ENCODE data around the gene CR1L. TPM values are rescaled to one million over a fixed set of nuclear protein-coding genes. Genes with fewer than 3 reads are reported as not detected.

The CR1L gene
- total RNA-seq, 1 donor from 2014 or later, result not detected

DNA sequence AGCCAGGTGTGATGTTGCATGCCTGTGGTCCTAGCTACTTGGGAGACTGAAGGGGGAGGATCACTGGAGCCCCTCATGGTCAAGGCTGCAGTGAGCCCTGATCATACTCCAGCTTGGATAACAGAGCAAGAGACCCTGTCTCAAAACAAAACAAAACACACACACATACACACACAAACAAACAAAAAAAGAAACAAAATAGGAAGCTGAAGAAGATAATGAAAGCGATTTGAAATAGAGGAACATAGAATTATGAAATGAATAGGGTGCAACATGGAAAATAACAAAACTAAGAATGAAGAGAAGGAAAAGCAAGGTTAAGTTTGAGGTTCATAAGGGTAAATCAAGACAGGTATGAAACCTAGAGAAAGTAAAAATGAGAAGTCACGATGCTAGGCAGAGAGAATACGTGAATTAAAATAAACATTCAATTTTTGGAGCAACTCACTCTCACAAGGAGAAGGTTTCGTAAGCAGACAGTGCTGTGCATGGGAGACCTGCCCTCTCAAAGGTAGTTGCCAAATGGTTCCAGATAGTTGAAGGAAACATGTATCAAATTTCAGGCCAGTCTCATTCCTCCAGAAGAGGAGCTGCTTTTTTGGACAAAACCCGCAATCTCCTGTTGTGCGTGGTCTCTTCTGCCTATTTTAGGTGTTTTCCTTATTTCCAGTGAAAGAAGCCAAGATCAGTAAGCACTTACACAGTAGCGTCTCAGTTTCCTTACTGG is 110.2 kb downstream of the CR1L start:
- Histone ChIP-seq H3K9me3 (ENCODE audit: low read depth) (no peaks in the 10 kb centered on the region), H3K27ac (no peak overlapping the region), H3K36me3 (peaks cover 16% of the 10 kb centered on the region), H3K4me3 (no peak overlapping the region), H4K20me1 (ENCODE audit: low read depth) (peaks cover 45% of the 10 kb centered on the region), H3K4me2 (no peak overlapping the region), H2AFZ (replicated peaks) (no peak overlapping the region), H3K79me2 (ENCODE audit: low read depth) (peaks cover 66% of the 10 kb centered on the region), H3K4me1 (peaks cover 10% of the 10 kb centered on the region), H3F3A (ENCODE audit: low read depth) (peaks cover 5% of the 10 kb centered on the region), H3K27me3 (no peaks in the 10 kb centered on the region), H3K9ac (no peak overlapping the region)
- Mint-ChIP-seq H3K4me1 (peaks cover 38% of the 10 kb centered on the region), H3K4me3 (no peak overlapping the region), H3K27ac (no peak overlapping the region), H3K9me3 (no peaks in the 10 kb centered on the region), H3K27me3 (ENCODE audit: insufficient read depth, low read depth) (peaks cover 2% of the 10 kb centered on the region), H3K36me3 (peaks cover 28% of the 10 kb centered on the region)
- DNase-seq (ENCODE audit: low spot score), result no peak
- no peak for TF ChIP-seq CTCF (IDR thresholded peaks at IDR 0.05)
- TF ChIP-seq EZH2phosphoT487 (IDR thresholded peaks at IDR 0.05), result no peak
- TF ChIP-seq EZH2 (IDR thresholded peaks at IDR 0.05), result no peak

- H3K79me2 ChIP-seq (ENCODE audit: low read depth), result peaks cover 66% of the 10 kb centered on the region
- no peak overlapping the region for H2AFZ ChIP-seq (replicated peaks)
- no peak overlapping the region for H3K4me3 ChIP-seq
- no peak overlapping the region for H3K4me2 ChIP-seq
- TF ChIP-seq EZH2 (IDR thresholded peaks at IDR 0.05), result no peak
- TF ChIP-seq CTCF (IDR thresholded peaks at IDR 0.05), result no peak
- no peak for TF ChIP-seq EZH2phosphoT487 (IDR thresholded peaks at IDR 0.05)
- H3K27ac ChIP-seq, result no peak overlapping the region
- DNase-seq (ENCODE audit: low spot score), result no peak
- no peaks in the 10 kb centered on the region for H3K9me3 Mint-ChIP-seq
- H3K27ac Mint-ChIP-seq, result no peak overlapping the region
- H3K27me3 ChIP-seq, result no peaks in the 10 kb centered on the region
- H3K4me1 ChIP-seq, result peaks cover 10% of the 10 kb centered on the region
- H3K36me3 ChIP-seq, result peaks cover 20% of the 10 kb centered on the region
- H3K4me1 Mint-ChIP-seq, result peaks cover 30% of the 10 kb centered on the region
- peaks cover 5% of the 10 kb centered on the region for H3F3A ChIP-seq (ENCODE audit: low read depth)
- H3K9ac ChIP-seq, result no peak overlapping the region
- peaks cover 2% of the 10 kb centered on the region for H3K27me3 Mint-ChIP-seq (ENCODE audit: insufficient read depth, low read depth)
- H3K9me3 ChIP-seq (ENCODE audit: low read depth), result no peaks in the 10 kb centered on the region
- H3K4me3 Mint-ChIP-seq, result no peak overlapping the region
- peaks cover 45% of the 10 kb centered on the region for H4K20me1 ChIP-seq (ENCODE audit: low read depth)
- H3K36me3 Mint-ChIP-seq, result peaks cover 35% of the 10 kb centered on the region
These were observed 111.1 kb downstream of the CR1L start for GRCh38 chr1:207755846-207756693.

DNA sequence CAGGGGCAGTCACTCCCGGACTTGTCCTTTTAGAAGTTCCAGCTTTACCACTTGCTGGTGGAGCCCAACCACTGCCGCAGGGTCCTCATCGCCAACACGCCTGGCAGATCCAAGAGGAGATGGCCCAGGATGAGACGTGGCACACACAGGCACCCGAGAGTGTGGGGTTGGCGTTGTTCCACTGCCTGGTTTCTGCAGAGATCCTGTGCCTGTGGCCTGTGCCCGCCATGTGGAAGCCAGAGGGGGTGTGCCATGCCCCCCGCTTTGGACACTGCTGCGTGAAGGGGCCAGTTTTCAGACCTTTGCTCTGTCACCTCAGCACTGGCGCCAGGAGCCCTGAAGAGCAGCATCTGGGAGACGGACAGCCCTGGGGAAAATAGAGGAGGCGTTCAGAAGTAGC is 117.7 kb downstream of the CR1L start:
- Histone ChIP-seq H4K20me1 (ENCODE audit: low read depth) (peaks cover 3% of the 10 kb centered on the region), H3K27ac (no peak overlapping the region), H3K4me3 (no peak overlapping the region), H3F3A (ENCODE audit: low read depth) (no peaks in the 10 kb centered on the region), H3K27me3 (no peaks in the 10 kb centered on the region), H3K4me1 (no peaks in the 10 kb centered on the region), H3K9me3 (ENCODE audit: low read depth) (peaks cover 6% of the 10 kb centered on the region), H2AFZ (replicated peaks) (no peak overlapping the region), H3K9ac (no peak overlapping the region), H3K36me3 (peaks cover 48% of the 10 kb centered on the region), H3K79me2 (ENCODE audit: low read depth) (peaks cover 7% of the 10 kb centered on the region), H3K4me2 (no peak overlapping the region)
- Mint-ChIP-seq H3K27me3 (ENCODE audit: insufficient read depth, low read depth) (no peaks in the 10 kb centered on the region), H3K27ac (no peak overlapping the region), H3K4me1 (no peaks in the 10 kb centered on the region), H3K9me3 (peaks cover 19% of the 10 kb centered on the region), H3K36me3 (peaks cover 85% of the 10 kb centered on the region), H3K4me3 (no peak overlapping the region)
- TF ChIP-seq EZH2 (IDR thresholded peaks at IDR 0.05) (no peak), CTCF (IDR thresholded peaks at IDR 0.05) (no peak), EZH2phosphoT487 (IDR thresholded peaks at IDR 0.05) (no peak)
- DNase-seq (ENCODE audit: low spot score), result no peak
